K562 (cell line): ENCODE results near the gene XRCC2. TPM values are rescaled to one million over a fixed set of nuclear protein-coding genes. Genes with fewer than 3 reads are reported as not detected.

Experiments used
- CTCF ChIP-seq, 3 experiments: IDR thresholded peaks in 2 of 3; conservative IDR thresholded peaks in 1 of 3; 2 replicates each; pipeline ENCODE4 v1.5.1; 2011 to 2012; ENCODE audit warnings: low read length in 3 of 3, mild to moderate bottlenecking in 3 of 3, control low read depth in 2 of 3, improper control_type of control experiment in 1 of 3, inconsistent platforms in 1 of 3, low read depth in 1 of 3, mixed read lengths in 1 of 3, moderate library complexity in 1 of 3; ENCODE audit not compliant: insufficient read depth in 2 of 3
- FOXK2 ChIP-seq, 2 experiments: fragments of 450-650 bp; IDR thresholded peaks in 1 of 2; conservative IDR thresholded peaks in 1 of 2; 2 replicates each; pipeline ENCODE4 v1.6.1; 2016; ENCODE audit warnings: low read depth in 2 of 2, mild to moderate bottlenecking in 1 of 2
- HDAC1 ChIP-seq, 2 experiments: fragments of 450-650 bp; IDR thresholded peaks; 2 replicates each; pipeline ENCODE4 v1.6.1; 2016 to 2017; ENCODE audit warnings: inconsistent platforms in 1 of 2, mild to moderate bottlenecking in 1 of 2, moderate library complexity in 1 of 2
- HLTF ChIP-seq: fragments of 450-650 bp; IDR thresholded peaks from 2 replicates; pipeline ENCODE4 v1.6.1; 2016
- MGA ChIP-seq: fragments of 450-650 bp; IDR thresholded peaks from 2 replicates; pipeline ENCODE4 v1.6.1; 2016; ENCODE audit warnings: mild to moderate bottlenecking, moderate library complexity
- NCOA4 ChIP-seq: fragments of 450-650 bp; IDR thresholded peaks from 2 replicates; pipeline ENCODE4 v1.6.1; 2018; ENCODE audit warnings: mild to moderate bottlenecking; ENCODE audit not compliant: partially characterized antibody
- POLR2A ChIP-seq: fragments of 450-650 bp; conservative IDR thresholded peaks from 2 replicates; pipeline ENCODE4 v1.6.1; 2016
- POLR2G ChIP-seq: fragments of 200-400 bp; formaldehyde crosslinking; IDR thresholded peaks from 2 replicates; pipeline ENCODE4 v1.6.1; 2017; ENCODE audit warnings: low read depth, mild to moderate bottlenecking, antibody characterized with exemption, low read length, moderate library complexity
- VEZF1 ChIP-seq: fragments of 200-800 bp; sonication (Bioruptor generic); IDR thresholded peaks from 2 replicates; pipeline ENCODE4 v1.6.1; 2017; ENCODE audit warnings: missing genetic modification characterization, missing compliant biosample characterization
- ZNF76 ChIP-seq: fragments of 250-450 bp; sonication (Bioruptor Pico); IDR thresholded peaks from 2 replicates; pipeline ENCODE4 v1.4.0; 2020; ENCODE audit warnings: mild to moderate bottlenecking, moderate library complexity, borderline replicate concordance
- polyA plus RNA-seq, 8 experiments: library from polyadenylated mRNA; depleted of rRNA in 4 of 8; stranded (reverse) in 5 of 8; unstranded in 3 of 8; fragments of >200 nt; fragmentation: Nextera tagmentation in 2 of 8; fragmentation: Illumina TruSeq in 1 of 8; extraction: Ambion mirVana in 2 of 8; extraction: Trizol in 1 of 8; gene quantifications; 2 replicates each; pipeline versions ENCODE4 v1.2.1 to v1.2.3, GENCODE V29; 2011 to 2014; ENCODE audit warnings: inconsistent platforms in 1 of 8, missing spikeins in 1 of 8
- total RNA-seq, 7 experiments: library from RNA; depleted of rRNA in 6 of 7; stranded (reverse); fragments of >200 nt in 6 of 7; fragmentation: Illumina TruSeq in 2 of 7; extraction: Trizol in 2 of 7; gene quantifications; 2 replicates each; pipeline versions ENCODE4 v1.2.1 to v1.2.3, GENCODE V29; 2011 to 2021; ENCODE audit warnings: low replicate concordance in 1 of 7

XRCC2 gene
- total and polyA plus RNA-seq, 9 of the 15 experiments (the other 6 are each of a cell fraction or from before 2014, with no cell fraction given) = 16.2 to 58.0 (median 39.8) TPM

- TF ChIP-seq CTCF (IDR thresholded peaks at IDR 0.05 in 2 of 3, conservative IDR thresholded peaks at IDR 0.05 in 1 of 3; ENCODE audit: insufficient read depth in 2 of 3, low read depth in 1 of 3, low read length in 3 of 3) (peak in 1 of 3 experiments; percentile 5; a peak in 2 of 6 replicates), HDAC1 (IDR thresholded peaks at IDR 0.05) (peak; percentile 65 to 99), HLTF (peak; percentile 50; the same call in 1 of the 2 replicates), NCOA4 (no peak), MGA (peak; percentile 96), POLR2A (peak; percentile 97), VEZF1 (CRISPR knock-in tag) (peak; percentile 96), FOXK2 (conservative IDR thresholded peaks at IDR 0.05 in 1 of 2, IDR thresholded peaks at IDR 0.05 in 1 of 2; ENCODE audit: low read depth in 2 of 2) (peak; percentile 74 to 84; a peak in 3 of 4 replicates), ZNF76 (CRISPR knock-in tag) (0 out of 2 replicates have a peak, but pooled peaks have one; percentile 47), POLR2G (peak; percentile 96)
Measured at GRCh38 chr7:152675759-152676636, at the start of gene XRCC2 (continued).
